GM15510 (cell line): Measurements from ENCODE around the gene PIERCE2.
A peak's percentile ranks its signal among the peaks of the same experiment; 100 is the strongest.

Experiments
- POLR2A ChIP-seq: IDR thresholded peaks from 3 replicates; pipeline ENCODE4 v1.6.1; 2011; ENCODE audit warnings: borderline replicate concordance; ENCODE audit not compliant: insufficient read length; ENCODE audit errors: extremely low read depth

PIERCE2 gene, protein sequence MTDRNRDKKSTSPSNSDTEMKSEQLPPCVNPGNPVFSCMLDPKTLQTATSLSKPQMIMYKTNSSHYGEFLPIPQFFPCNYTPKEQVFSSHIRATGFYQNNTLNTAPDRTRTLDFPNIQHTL

GRCh38 chr15:55408012-55408928 is at the start of gene PIERCE2, which contains the start of gene CCPG1:
Gene PIERCE2, plus strand, starts transcription at chr15:55408495. Its CDS starts 274 bp downstream, at chr15:55408769.
Gene CCPG1, minus strand, starts transcription at chr15:55408359. Its CDS starts 18,935 bp downstream, at chr15:55389424.
- TF ChIP-seq POLR2A: peak; percentile 84

DNA sequence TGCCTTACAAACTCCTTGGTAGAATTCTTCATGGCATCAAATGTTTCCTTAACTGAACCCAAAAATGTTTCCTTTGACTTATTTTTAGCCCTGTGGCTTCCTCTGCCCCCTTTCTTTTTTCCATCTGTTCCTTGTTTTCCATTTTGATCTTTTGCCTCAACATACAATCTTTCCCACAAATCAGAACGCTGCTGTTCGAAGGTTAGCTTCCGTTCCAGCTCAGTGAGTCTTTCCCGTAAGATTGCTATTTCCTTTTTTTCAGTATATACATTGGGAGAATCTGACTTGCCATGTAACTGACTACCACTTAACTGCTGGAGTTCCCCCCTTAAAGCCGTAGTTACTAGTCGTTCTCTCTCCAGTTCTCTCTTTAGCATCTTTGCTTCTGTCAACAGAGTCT is 48.0 kb upstream of the PIERCE2 start:
- TF ChIP-seq POLR2A: no peak

DNA sequence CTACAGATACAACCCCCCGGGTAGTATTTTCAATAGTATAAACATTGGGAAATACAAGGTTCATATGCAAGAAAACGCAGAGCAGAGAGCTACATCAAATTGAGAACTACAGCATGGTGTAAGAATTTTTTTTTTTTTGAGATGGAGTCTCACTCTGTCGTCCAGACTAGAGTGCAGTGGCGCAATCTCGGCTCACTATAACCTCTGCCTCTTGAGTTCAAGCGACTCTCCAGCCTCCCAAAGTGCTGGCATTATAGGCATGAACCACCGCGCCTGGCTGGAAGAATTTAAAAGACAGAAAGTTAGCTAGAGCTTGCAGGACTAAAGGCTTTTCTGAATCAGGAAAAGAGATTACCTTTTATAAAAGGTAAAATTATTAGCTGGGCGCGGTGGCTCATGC is 47.2 kb upstream of the PIERCE2 start:
- TF ChIP-seq POLR2A: no peak

- TF ChIP-seq POLR2A: no peak
Measured at GRCh38 chr15:55362641-55363040, 45.7 kb upstream of the PIERCE2 start.

- no peak for TF ChIP-seq POLR2A
Measured at GRCh38 chr15:55366981-55367380, 41.3 kb upstream of the PIERCE2 start.

GRCh38 chr15:55372701-55373440 is 35.4 kb upstream of the PIERCE2 start:
- TF ChIP-seq POLR2A: no peak

DNA sequence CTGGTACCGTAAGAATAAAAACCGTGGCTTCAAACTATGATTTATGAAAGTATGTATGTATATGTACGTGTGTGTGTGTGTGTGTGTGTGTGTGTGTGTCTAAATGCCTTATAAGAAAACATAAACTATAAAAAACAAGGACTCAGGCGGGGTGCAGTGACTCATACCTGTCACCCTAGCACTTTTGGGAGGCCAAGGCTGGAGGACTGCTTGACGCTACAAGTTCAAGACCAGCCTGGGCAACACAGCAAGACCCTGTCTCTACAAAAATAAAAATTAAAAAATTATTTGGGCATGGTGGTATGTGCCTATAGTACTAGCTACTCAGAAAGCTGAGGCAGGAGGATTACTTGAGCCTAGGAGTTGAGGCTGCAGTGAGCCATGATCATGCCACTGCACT is 29.2 kb upstream of the PIERCE2 start:
- TF ChIP-seq POLR2A: no peak

DNA sequence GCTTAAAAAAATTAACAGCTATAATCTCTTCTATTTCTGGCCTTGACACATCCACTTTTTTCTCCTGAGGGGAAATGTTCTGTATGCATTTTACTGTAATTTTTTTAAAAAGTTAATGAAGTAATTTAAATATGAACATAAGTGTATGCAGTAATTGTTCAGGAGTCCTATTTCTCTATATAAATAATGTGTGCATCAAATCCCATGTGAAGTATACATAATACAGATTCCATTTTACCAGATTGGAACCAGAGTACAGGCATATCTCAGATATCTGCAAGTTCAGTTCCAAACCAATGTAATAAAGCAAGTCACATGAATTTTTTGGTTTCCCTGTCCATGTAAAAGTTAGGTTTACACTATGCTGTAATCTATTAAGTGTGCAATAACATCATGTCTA is 26.7 kb upstream of the PIERCE2 start:
- TF ChIP-seq POLR2A: no peak

GRCh38 chr15:55383687-55384086 is 24.6 kb upstream of the PIERCE2 start:
- no peak for TF ChIP-seq POLR2A

- no peak for TF ChIP-seq POLR2A
Measured at GRCh38 chr15:55387027-55387426, 21.3 kb upstream of the PIERCE2 start.

DNA sequence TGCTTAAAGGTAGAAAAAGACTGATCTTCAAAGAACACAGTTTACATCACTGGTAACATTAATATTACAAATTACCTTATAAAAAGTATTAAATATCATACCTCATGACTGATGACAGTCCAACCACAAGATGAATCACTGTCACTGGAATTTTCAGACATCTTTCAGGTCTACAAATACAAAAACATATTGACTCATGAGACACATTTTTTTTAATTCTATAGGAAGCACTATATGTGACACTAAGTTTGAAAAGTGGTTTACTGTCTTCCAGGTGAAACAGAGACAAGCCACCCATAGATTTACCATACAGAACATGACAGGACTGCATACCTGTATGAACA is 19.1 kb upstream of the PIERCE2 start:
- TF ChIP-seq POLR2A: no peak

- no peak for TF ChIP-seq POLR2A
Measured at GRCh38 chr15:55394694-55395093, 13.6 kb upstream of the PIERCE2 start.

GRCh38 chr15:55398243-55398642 is 10.1 kb upstream of the PIERCE2 start:
- no peak for TF ChIP-seq POLR2A

GRCh38 chr15:55401786-55402246 is 6.5 kb upstream of the PIERCE2 start:
- no peak for TF ChIP-seq POLR2A

DNA sequence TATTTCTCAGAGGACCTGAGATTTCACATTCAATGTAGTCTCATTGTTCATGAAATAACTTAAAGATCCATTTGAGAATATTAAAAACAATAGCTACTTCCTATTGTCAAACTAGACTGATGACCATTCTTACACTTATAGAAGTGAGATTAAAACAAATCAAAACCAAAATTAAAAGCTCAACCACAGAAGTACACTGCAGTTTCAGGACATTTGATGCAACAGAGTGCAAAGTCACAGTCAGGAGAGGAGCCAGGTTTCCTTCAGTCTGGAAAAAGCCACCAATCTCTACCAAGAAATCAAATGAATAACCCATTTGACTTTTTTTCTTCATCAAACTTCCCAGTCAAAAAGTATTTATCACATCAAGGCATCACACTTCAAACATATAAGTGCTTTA is 5.6 kb upstream of the PIERCE2 start:
- no peak for TF ChIP-seq POLR2A
